ENCODE results near the gene MTG2. TPM values are rescaled to one million over a fixed set of nuclear protein-coding genes. Genes with fewer than 3 reads are reported as not detected.

Gene MTG2
- total and polyA plus RNA-seq, 2 of the 13 experiments (the other 11 are each of a cell fraction or from before 2014, with no cell fraction given): 20.4 to 37.8 TPM

DNA sequence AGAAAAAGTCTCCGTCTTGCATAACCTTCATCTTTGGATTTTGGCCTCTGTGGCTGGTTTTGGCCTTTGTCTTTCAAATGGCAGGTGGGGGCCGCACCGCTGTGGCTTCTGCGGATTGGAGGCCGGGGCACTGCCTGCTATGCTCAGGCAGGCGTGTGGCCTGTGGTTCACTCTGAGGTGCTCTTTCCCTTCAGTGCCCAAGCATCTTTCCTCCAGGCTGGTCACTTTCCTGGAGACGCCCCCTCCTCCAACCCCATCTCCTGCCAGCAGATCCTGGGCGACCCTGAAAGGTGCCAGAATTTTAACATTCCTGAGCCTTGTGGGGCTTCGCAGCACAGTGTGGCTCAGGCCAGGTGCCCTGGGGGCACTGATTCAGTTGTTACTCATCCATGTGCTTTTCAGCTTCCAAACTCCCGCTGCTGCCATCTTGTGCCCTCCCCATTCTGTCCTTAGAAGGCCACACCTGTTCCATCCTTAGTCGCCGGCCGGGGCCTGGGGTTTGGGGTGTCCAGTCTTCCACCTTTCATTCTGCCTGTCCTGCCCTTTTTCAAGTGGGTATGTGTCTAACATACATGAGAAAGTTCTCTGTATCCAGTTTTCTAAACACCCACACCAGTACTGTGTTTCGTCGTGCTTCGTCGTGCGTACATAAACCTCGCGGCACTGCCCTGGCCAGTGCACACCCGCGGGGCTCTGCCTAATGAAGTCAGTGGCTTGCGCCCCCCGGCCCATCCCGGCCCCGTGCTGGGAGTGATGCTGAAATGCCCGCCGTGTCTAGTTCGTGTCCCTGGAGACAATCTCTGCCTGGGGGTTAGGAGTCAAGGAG lies 27.2 kb upstream of the MTG2 start (continued):
- TF ChIP-seq ZNF501 (CRISPR knock-in tag; IDR thresholded peaks at IDR 0.05) (0 out of 2 replicates have a peak, but pooled peaks have one; percentile 33), NR2C2 (CRISPR knock-in tag; IDR thresholded peaks at IDR 0.05; ENCODE audit: borderline replicate concordance) (peak; percentile 51; the same call in 1 of the 2 replicates), ZSCAN9 (CRISPR knock-in tag; IDR thresholded peaks at IDR 0.05; ENCODE audit: borderline replicate concordance) (no peak), ZNF367 (CRISPR knock-in tag; IDR thresholded peaks at IDR 0.05; ENCODE audit: borderline replicate concordance) (no peak), TGIF2 (CRISPR knock-in tag; IDR thresholded peaks at IDR 0.05) (peak; percentile 48; the same call in 1 of the 2 replicates), THYN1 (CRISPR knock-in tag; IDR thresholded peaks at IDR 0.05; ENCODE audit: borderline replicate concordance, low read depth) (no peak), HNF4G (IDR thresholded peaks at IDR 0.05; ENCODE audit: borderline replicate concordance, low read depth, low read length) (peak; percentile 96), HNF4G (CRISPR knock-in tag; IDR thresholded peaks at IDR 0.05; ENCODE audit: borderline replicate concordance, low read depth) (peak; percentile 87), KDM4B (CRISPR knock-in tag; IDR thresholded peaks at IDR 0.05) (no peak), ZNF263 (CRISPR knock-in tag; IDR thresholded peaks at IDR 0.05) (0 out of 2 replicates have a peak, but pooled peaks have one; percentile 32), FOXP1 (IDR thresholded peaks at IDR 0.05) (no peak), FOXP1 (CRISPR knock-in tag; IDR thresholded peaks at IDR 0.05) (peak; percentile 34; the same call in 1 of the 2 replicates), RARA (CRISPR knock-in tag; IDR thresholded peaks at IDR 0.05) (peak; percentile 65), ZNF674 (CRISPR knock-in tag; IDR thresholded peaks at IDR 0.05; ENCODE audit: low read depth) (no peak), NR2F6 (IDR thresholded peaks at IDR 0.05) (peak; percentile 65; the same call in 1 of the 2 replicates), NR2F6 (CRISPR knock-in tag; IDR thresholded peaks at IDR 0.05) (peak; percentile 55; the same call in 1 of the 2 replicates)
- TF ChIP-seq, protein P1, sequence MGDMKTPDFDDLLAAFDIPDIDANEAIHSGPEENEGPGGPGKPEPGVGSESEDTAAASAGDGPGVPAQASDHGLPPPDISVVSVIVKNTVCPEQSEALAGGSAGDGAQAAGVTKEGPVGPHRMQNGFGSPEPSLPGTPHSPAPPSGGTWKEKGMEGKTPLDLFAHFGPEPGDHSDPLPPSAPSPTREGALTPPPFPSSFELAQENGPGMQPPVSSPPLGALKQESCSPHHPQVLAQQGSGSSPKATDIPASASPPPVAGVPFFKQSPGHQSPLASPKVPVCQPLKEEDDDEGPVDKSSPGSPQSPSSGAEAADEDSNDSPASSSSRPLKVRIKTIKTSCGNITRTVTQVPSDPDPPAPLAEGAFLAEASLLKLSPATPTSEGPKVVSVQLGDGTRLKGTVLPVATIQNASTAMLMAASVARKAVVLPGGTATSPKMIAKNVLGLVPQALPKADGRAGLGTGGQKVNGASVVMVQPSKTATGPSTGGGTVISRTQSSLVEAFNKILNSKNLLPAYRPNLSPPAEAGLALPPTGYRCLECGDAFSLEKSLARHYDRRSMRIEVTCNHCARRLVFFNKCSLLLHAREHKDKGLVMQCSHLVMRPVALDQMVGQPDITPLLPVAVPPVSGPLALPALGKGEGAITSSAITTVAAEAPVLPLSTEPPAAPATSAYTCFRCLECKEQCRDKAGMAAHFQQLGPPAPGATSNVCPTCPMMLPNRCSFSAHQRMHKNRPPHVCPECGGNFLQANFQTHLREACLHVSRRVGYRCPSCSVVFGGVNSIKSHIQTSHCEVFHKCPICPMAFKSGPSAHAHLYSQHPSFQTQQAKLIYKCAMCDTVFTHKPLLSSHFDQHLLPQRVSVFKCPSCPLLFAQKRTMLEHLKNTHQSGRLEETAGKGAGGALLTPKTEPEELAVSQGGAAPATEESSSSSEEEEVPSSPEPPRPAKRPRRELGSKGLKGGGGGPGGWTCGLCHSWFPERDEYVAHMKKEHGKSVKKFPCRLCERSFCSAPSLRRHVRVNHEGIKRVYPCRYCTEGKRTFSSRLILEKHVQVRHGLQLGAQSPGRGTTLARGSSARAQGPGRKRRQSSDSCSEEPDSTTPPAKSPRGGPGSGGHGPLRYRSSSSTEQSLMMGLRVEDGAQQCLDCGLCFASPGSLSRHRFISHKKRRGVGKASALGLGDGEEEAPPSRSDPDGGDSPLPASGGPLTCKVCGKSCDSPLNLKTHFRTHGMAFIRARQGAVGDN (CRISPR knock-in tag; IDR thresholded peaks at IDR 0.05): peak; percentile 88
- TF ChIP-seq, protein P2, sequence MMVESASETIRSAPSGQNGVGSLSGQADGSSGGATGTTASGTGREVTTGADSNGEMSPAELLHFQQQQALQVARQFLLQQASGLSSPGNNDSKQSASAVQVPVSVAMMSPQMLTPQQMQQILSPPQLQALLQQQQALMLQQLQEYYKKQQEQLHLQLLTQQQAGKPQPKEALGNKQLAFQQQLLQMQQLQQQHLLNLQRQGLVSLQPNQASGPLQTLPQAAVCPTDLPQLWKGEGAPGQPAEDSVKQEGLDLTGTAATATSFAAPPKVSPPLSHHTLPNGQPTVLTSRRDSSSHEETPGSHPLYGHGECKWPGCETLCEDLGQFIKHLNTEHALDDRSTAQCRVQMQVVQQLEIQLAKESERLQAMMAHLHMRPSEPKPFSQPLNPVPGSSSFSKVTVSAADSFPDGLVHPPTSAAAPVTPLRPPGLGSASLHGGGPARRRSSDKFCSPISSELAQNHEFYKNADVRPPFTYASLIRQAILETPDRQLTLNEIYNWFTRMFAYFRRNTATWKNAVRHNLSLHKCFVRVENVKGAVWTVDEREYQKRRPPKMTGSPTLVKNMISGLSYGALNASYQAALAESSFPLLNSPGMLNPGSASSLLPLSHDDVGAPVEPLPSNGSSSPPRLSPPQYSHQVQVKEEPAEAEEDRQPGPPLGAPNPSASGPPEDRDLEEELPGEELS (CRISPR knock-in tag; IDR thresholded peaks at IDR 0.05): 0 out of 2 replicates have a peak, but pooled peaks have one; percentile 19
- TF ChIP-seq, protein P3, sequence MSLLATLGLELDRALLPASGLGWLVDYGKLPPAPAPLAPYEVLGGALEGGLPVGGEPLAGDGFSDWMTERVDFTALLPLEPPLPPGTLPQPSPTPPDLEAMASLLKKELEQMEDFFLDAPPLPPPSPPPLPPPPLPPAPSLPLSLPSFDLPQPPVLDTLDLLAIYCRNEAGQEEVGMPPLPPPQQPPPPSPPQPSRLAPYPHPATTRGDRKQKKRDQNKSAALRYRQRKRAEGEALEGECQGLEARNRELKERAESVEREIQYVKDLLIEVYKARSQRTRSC (CRISPR knock-in tag; IDR thresholded peaks at IDR 0.05; ENCODE audit: low read depth): no peak
- TF ChIP-seq, protein P4, sequence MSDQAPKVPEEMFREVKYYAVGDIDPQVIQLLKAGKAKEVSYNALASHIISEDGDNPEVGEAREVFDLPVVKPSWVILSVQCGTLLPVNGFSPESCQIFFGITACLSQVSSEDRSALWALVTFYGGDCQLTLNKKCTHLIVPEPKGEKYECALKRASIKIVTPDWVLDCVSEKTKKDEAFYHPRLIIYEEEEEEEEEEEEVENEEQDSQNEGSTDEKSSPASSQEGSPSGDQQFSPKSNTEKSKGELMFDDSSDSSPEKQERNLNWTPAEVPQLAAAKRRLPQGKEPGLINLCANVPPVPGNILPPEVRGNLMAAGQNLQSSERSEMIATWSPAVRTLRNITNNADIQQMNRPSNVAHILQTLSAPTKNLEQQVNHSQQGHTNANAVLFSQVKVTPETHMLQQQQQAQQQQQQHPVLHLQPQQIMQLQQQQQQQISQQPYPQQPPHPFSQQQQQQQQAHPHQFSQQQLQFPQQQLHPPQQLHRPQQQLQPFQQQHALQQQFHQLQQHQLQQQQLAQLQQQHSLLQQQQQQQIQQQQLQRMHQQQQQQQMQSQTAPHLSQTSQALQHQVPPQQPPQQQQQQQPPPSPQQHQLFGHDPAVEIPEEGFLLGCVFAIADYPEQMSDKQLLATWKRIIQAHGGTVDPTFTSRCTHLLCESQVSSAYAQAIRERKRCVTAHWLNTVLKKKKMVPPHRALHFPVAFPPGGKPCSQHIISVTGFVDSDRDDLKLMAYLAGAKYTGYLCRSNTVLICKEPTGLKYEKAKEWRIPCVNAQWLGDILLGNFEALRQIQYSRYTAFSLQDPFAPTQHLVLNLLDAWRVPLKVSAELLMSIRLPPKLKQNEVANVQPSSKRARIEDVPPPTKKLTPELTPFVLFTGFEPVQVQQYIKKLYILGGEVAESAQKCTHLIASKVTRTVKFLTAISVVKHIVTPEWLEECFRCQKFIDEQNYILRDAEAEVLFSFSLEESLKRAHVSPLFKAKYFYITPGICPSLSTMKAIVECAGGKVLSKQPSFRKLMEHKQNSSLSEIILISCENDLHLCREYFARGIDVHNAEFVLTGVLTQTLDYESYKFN (CRISPR knock-in tag; conservative IDR thresholded peaks at IDR 0.05): peak; percentile 88

All from HepG2 (cell line).